HepG2 (cell line): ENCODE measurements around the gene CRISP3. TPM values are rescaled to one million over a fixed set of nuclear protein-coding genes. Genes with fewer than 3 reads are reported as not detected.

Experiments used
- ATAC-seq: fragments of 200-7000 bp; cut with Tn5 transposase; 3 replicates; pipeline ENCODE4 v1.9.1; 2020; ENCODE audit warnings: mild to moderate bottlenecking, moderate library complexity
- Bru-seq: library from RNA; stranded (reverse); fragments of 400-500 nt; gene quantifications from one replicate; lab custom pipeline; 2021; lab: Mats Ljungman, UMichigan
- BruChase-seq, 2 experiments: library from RNA; stranded (reverse); fragments of 400-500 nt; gene quantifications; one replicate each; lab custom pipeline; 2021; lab: Mats Ljungman, UMichigan
- BruUV-seq: library from RNA; stranded (reverse); fragments of 400-500 nt; replicated peaks from 2 replicates; lab custom pipeline; 2021; lab: Mats Ljungman, UMichigan
- CTCF ChIA-PET: fragments of 300-600 bp; formaldehyde crosslinking; extraction: SDS; loops from one replicate; lab custom pipeline; 2021; ENCODE audit warnings: low total read pairs, inconsistent platforms, low intra/inter-chr PET ratio; lab: Yijun Ruan, JAX
- POLR2A ChIA-PET: fragments of 350-600 bp; sonication (Branson Sonifier 250); formaldehyde crosslinking; loops from one replicate; lab custom pipeline; 2020; ENCODE audit warnings: antibody characterized with exemption, inconsistent platforms; lab: Yijun Ruan, JAX
- DNase-seq: peaks from one replicate; pipeline ENCODE4 v3.0.0-alpha.2; 2015; ENCODE audit warnings: low spot score
- FAIRE-seq: peaks from 3 replicates; lab custom pipeline; 2011; peaks lifted over from hg19 to GRCh38; lab: Jason Lieb, UNC
- H2AFZ ChIP-seq: one replicate; pipeline ENCODE4 v1.6.1; 2011; ENCODE audit warnings: low read length, inconsistent platforms
- H3K27ac ChIP-seq: fragments of 300-600 bp; 3 replicates; pipeline ENCODE4 v1.8.0; 2011; ENCODE audit warnings: mixed run types, mild to moderate bottlenecking, mixed read lengths, low read length, inconsistent platforms; ENCODE audit not compliant: insufficient read depth; ENCODE audit errors: extremely low read length
- H3K27me3 ChIP-seq, 2 experiments: fragments of 200-600 bp in 1 of 2; 2 replicates in 1 of 2; 3 replicates in 1 of 2; pipeline versions ENCODE4 v1.6.0 to v1.8.0; 2011; ENCODE audit warnings: low read length in 2 of 2, mild to moderate bottlenecking in 2 of 2, moderate library complexity in 2 of 2, inconsistent platforms in 1 of 2; ENCODE audit not compliant: insufficient read depth in 2 of 2, control insufficient read depth in 1 of 2
- H3K36me3 ChIP-seq, 2 experiments: fragments of 200-600 bp in 1 of 2; replicated peaks in 1 of 2; 2 replicates in 1 of 2; 3 replicates in 1 of 2; pipeline versions ENCODE4 v1.5.1 to v1.8.0; 2011; ENCODE audit warnings: low read length in 2 of 2, inconsistent platforms in 1 of 2; ENCODE audit not compliant: insufficient read depth in 2 of 2, control insufficient read depth in 1 of 2
- H3K4me1 ChIP-seq: 2 replicates; pipeline ENCODE4 v1.5.1; 2012; ENCODE audit warnings: low read length, inconsistent platforms; ENCODE audit not compliant: insufficient read depth
- H3K4me2 ChIP-seq: 2 replicates; pipeline ENCODE4 v1.6.0; 2011; ENCODE audit warnings: low read depth, low read length, inconsistent platforms
- H3K4me3 ChIP-seq, 3 experiments: fragments of 200-600 bp in 1 of 3; sonication (generic), shearing (Covaris generic) in 1 of 3; replicated peaks in 1 of 3; 2 replicates each; pipeline ENCODE4 v1.5.1; 2011 to 2016; ENCODE audit warnings: low read length in 3 of 3, inconsistent platforms in 2 of 3, low read depth in 2 of 3, mild to moderate bottlenecking in 2 of 3, control low read depth in 1 of 3, mixed read lengths in 1 of 3; ENCODE audit not compliant: insufficient read depth in 1 of 3
- H3K79me2 ChIP-seq: one replicate; pipeline ENCODE4 v1.6.1; 2011; ENCODE audit warnings: low read length, inconsistent platforms; ENCODE audit not compliant: insufficient read depth
- H3K9ac ChIP-seq: 2 replicates; pipeline ENCODE4 v1.6.0; 2011; ENCODE audit warnings: mild to moderate bottlenecking, low read depth, low read length, inconsistent platforms; ENCODE audit not compliant: insufficient read depth
- H3K9me3 ChIP-seq: 2 replicates; pipeline ENCODE4 v1.5.1; 2012; ENCODE audit warnings: mild to moderate bottlenecking, low read length
- H4K20me1 ChIP-seq: 2 replicates; pipeline ENCODE4 v1.6.0; 2011; ENCODE audit warnings: inconsistent platforms, mild to moderate bottlenecking, low read length, moderate library complexity; ENCODE audit not compliant: insufficient read depth
- ATF1 ChIP-seq: IDR thresholded peaks from 2 replicates; pipeline ENCODE4 v1.6.1; 2016; ENCODE audit warnings: mild to moderate bottlenecking, control low read depth
- CC2D1A ChIP-seq: sonication (generic); formaldehyde crosslinking; IDR thresholded peaks from 2 replicates; pipeline ENCODE4 v1.8.1; 2023; ENCODE audit warnings: mild to moderate bottlenecking, missing genetic modification reagents
- JUNB ChIP-seq: sonication (generic); formaldehyde crosslinking; IDR thresholded peaks from 2 replicates; pipeline ENCODE4 v1.8.0; 2022; ENCODE audit warnings: missing genetic modification reagents, mild to moderate bottlenecking, borderline replicate concordance
- NBN ChIP-seq: fragments of 450-650 bp; conservative IDR thresholded peaks from 2 replicates; pipeline ENCODE4 v1.6.1; 2017
- SNAPC2 ChIP-seq: sonication (generic); formaldehyde crosslinking; IDR thresholded peaks from 2 replicates; pipeline ENCODE4 v1.8.1; 2022; ENCODE audit warnings: mild to moderate bottlenecking, missing genetic modification reagents
- ZBTB21 ChIP-seq: sonication (generic); formaldehyde crosslinking; IDR thresholded peaks from 2 replicates; pipeline ENCODE4 v1.4.0; 2020; ENCODE audit warnings: missing genetic modification reagents
- ZNF749 ChIP-seq: sonication (generic); formaldehyde crosslinking; IDR thresholded peaks from 2 replicates; pipeline ENCODE4 v1.8.0; 2022; ENCODE audit warnings: mild to moderate bottlenecking, missing genetic modification reagents, moderate library complexity, borderline replicate concordance
- WGBS: methylation state at CpG from one replicate; pipeline ENCODE4 v1.1.6; 2017; ENCODE audit warnings: low lambda C conversion rate; 5-methylcytosine and 5-hydroxymethylcytosine counted together
- in situ Hi-C: cut with HindIII; loops from 2 replicates; pipeline ENCODE4 v1.10.0; 2017; ENCODE audit warnings: low pct_unique_long_range_greater_than_20kb; ENCODE audit not compliant: extremely low pct_ligation_motif_present
- intact Hi-C: fragments of 100-400 bp; cut with micrococcal nuclease; formaldehyde crosslinking; loops from one replicate; pipeline ENCODE4 v1.10.0; 2022; ENCODE audit not compliant: unreplicated experiment
- long read RNA-seq, 2 experiments: library from RNA in 1 of 2; library from polyadenylated mRNA in 1 of 2; stranded (forward) in 1 of 2; unstranded in 1 of 2; transcript quantifications; one replicate each; pipeline ENCODE4 v2.0.0, GENCODE V29; 2019 to 2022
- polyA minus RNA-seq, 3 experiments: library from RNA; depleted of rRNA, polyadenylated mRNA; stranded (reverse); fragments of >200 nt; gene quantifications; 2 replicates each; pipeline ENCODE4 v1.2.3, GENCODE V29; 2011; ENCODE audit warnings: low replicate concordance in 1 of 3
- polyA plus RNA-seq, 8 experiments: library from polyadenylated mRNA; depleted of rRNA in 3 of 8; stranded (reverse) in 7 of 8; unstranded in 1 of 8; fragments of >200 nt; fragmentation: Illumina TruSeq in 4 of 8; extraction: Trizol in 4 of 8; gene quantifications; 2 replicates each; pipeline versions ENCODE4 v1.2.1 to v1.2.3, GENCODE V29; 2011 to 2016; ENCODE audit warnings: low read depth in 4 of 8, missing spikeins in 1 of 8, mixed read lengths in 1 of 8; ENCODE audit not compliant: insufficient read depth in 1 of 8
- total RNA-seq, 5 experiments: library from RNA; depleted of rRNA; stranded (reverse); fragments of >200 nt; fragmentation: Illumina TruSeq; extraction: Trizol; gene quantifications; 2 replicates each; pipeline ENCODE4 v1.2.3, GENCODE V29; 2016; ENCODE audit warnings: low read depth in 1 of 5
- TF ChIP-seq, protein P1 (sequence below): IDR thresholded peaks from 2 replicates; pipeline ENCODE4 v1.6.1; 2018; ENCODE audit warnings: missing genetic modification reagents
- TF ChIP-seq, protein P2 (sequence below), 2 experiments: fragments of 450-650 bp in 1 of 2; sonication (generic) in 1 of 2; formaldehyde crosslinking; IDR thresholded peaks; 2 replicates each; pipeline versions ENCODE4 v1.5.0 to v1.8.0; 2020 to 2022; ENCODE audit warnings: mild to moderate bottlenecking in 1 of 2, missing genetic modification reagents in 1 of 2
- TF ChIP-seq, protein P3 (sequence below): sonication (generic); formaldehyde crosslinking; IDR thresholded peaks from 2 replicates; pipeline ENCODE4 v1.8.0; 2022; ENCODE audit warnings: missing genetic modification reagents, mild to moderate bottlenecking, borderline replicate concordance
- TF ChIP-seq, protein P4 (sequence below): fragments of 450-650 bp; IDR thresholded peaks from 2 replicates; pipeline ENCODE4 v1.6.1; 2017; ENCODE audit warnings: mild to moderate bottlenecking

CRISP3 gene, protein sequence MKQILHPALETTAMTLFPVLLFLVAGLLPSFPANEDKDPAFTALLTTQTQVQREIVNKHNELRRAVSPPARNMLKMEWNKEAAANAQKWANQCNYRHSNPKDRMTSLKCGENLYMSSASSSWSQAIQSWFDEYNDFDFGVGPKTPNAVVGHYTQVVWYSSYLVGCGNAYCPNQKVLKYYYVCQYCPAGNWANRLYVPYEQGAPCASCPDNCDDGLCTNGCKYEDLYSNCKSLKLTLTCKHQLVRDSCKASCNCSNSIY
- total RNA-seq (2016; rRNA removed; fragmentation: Illumina TruSeq; extraction: Trizol) (not detected in 2 replicates), polyA plus RNA-seq (2011; rRNA removed) (not detected in 2 replicates), polyA minus RNA-seq (2011; rRNA and poly(A)+ RNA removed; ENCODE audit: low replicate concordance) (0.26 TPM in 1 of 2 replicates, not detected in the other), Bru-seq, nascent RNA (not detected), BruChase-seq, experiment 1, labeled RNA remaining after a 6-hour chase (not detected), BruChase-seq, experiment 2, labeled RNA remaining after a 2-hour chase (not detected)
- total RNA-seq (2016; cell fraction: cytosol; rRNA removed; fragmentation: Illumina TruSeq; extraction: Trizol; ENCODE audit: low read depth): not detected in 2 replicates
- total RNA-seq (2016; cell fraction: insoluble cytoplasmic fraction; rRNA removed; fragmentation: Illumina TruSeq; extraction: Trizol): not detected in 2 replicates
- not detected in 2 replicates for total RNA-seq (2016; cell fraction: membrane; rRNA removed; fragmentation: Illumina TruSeq; extraction: Trizol)
- not detected in 2 replicates for total RNA-seq (2016; cell fraction: nucleus; rRNA removed; fragmentation: Illumina TruSeq; extraction: Trizol)
- polyA plus RNA-seq (2011; cell fraction: cytosol; rRNA removed): not detected in 2 replicates
- polyA plus RNA-seq (2011; cell fraction: nucleus; rRNA removed): not detected in 2 replicates
- not detected in 2 replicates for polyA plus RNA-seq (2012)
- polyA plus RNA-seq (2016; cell fraction: cytosol; fragmentation: Illumina TruSeq; extraction: Trizol; ENCODE audit: low read depth): not detected in 2 replicates
- polyA plus RNA-seq (2016; cell fraction: insoluble cytoplasmic fraction; fragmentation: Illumina TruSeq; extraction: Trizol; ENCODE audit: low read depth): not detected in 2 replicates
- polyA plus RNA-seq (2016; cell fraction: membrane; fragmentation: Illumina TruSeq; extraction: Trizol; ENCODE audit: low read depth): not detected in 2 replicates
- polyA plus RNA-seq (2016; cell fraction: nucleus; fragmentation: Illumina TruSeq; extraction: Trizol; ENCODE audit: insufficient read depth, low read depth): not detected in 2 replicates
- polyA minus RNA-seq (2011; cell fraction: cytosol; rRNA and poly(A)+ RNA removed): not detected in 2 replicates
- not detected in 2 replicates for polyA minus RNA-seq (2011; cell fraction: nucleus; rRNA and poly(A)+ RNA removed)
- long read RNA-seq, experiment 1: 0 reads
- long read RNA-seq, experiment 2: 0 reads

DNA sequence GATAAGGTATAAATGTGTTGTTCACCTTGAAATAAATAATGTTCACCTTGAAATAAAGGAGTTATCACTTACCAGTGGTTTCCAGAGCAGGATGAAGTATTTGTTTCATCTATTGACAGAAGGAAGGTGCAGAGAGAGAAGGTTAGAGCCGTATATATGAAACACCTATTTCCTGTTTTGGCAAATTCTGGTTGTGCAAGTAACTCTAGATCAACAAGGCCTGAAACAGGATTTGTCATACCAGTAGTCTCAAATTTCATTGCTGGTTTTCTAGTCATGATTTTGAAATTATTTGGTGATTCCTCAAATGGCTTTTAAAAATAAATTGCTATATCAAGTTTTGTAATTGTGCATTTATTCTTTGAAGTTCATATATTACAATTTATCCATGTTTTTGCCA is at the start of gene CRISP3:
TSS of gene CRISP3 (minus strand) at position 130 of the 400 bp plus-strand sequence. CDS start at position 109, 21 bp downstream.
- Histone ChIP-seq H3K27ac (no peak within 1 kb of the TSS), H3K9me3 (no peaks in the 10 kb centered on the region), H4K20me1 (no peaks in the 10 kb centered on the region), H3K36me3 (no peaks in the 10 kb centered on the region), H2AFZ (no peak within 1 kb of the TSS), H3K4me2 (no peak within 1 kb of the TSS), H3K9ac (no peak within 1 kb of the TSS), H3K4me1 (no peaks in the 10 kb centered on the region), H3K79me2 (no peaks in the 10 kb centered on the region), H3K27me3 (no peaks in the 10 kb centered on the region), H3K4me3 (no peak within 1 kb of the TSS)
- CTCF ChIA-PET: no interaction called here
- POLR2A ChIA-PET: no interaction called here
- DNase-seq (peak; percentile 9), ATAC-seq (no peak), FAIRE-seq (peak; percentile 18)
- intact Hi-C loops (no loop called here), in situ Hi-C loops (no loop called here)
- WGBS: 0% methylated on average over 1 of the region's 1 CpG
- TF ChIP-seq JUNB (CRISPR knock-in tag): no peak
- TF ChIP-seq CC2D1A (CRISPR knock-in tag): no peak
- TF ChIP-seq ZNF749: no peak
- TF ChIP-seq, protein P1, sequence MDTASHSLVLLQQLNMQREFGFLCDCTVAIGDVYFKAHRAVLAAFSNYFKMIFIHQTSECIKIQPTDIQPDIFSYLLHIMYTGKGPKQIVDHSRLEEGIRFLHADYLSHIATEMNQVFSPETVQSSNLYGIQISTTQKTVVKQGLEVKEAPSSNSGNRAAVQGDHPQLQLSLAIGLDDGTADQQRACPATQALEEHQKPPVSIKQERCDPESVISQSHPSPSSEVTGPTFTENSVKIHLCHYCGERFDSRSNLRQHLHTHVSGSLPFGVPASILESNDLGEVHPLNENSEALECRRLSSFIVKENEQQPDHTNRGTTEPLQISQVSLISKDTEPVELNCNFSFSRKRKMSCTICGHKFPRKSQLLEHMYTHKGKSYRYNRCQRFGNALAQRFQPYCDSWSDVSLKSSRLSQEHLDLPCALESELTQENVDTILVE (CRISPR knock-in tag): no peak
- no peak for TF ChIP-seq ATF1 (CRISPR knock-in tag)
- TF ChIP-seq NBN: no peak
- TF ChIP-seq, protein P2, sequence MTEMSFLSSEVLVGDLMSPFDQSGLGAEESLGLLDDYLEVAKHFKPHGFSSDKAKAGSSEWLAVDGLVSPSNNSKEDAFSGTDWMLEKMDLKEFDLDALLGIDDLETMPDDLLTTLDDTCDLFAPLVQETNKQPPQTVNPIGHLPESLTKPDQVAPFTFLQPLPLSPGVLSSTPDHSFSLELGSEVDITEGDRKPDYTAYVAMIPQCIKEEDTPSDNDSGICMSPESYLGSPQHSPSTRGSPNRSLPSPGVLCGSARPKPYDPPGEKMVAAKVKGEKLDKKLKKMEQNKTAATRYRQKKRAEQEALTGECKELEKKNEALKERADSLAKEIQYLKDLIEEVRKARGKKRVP (CRISPR knock-in tag; IDR thresholded peaks at IDR 0.05): no peak
- TF ChIP-seq, protein P3, sequence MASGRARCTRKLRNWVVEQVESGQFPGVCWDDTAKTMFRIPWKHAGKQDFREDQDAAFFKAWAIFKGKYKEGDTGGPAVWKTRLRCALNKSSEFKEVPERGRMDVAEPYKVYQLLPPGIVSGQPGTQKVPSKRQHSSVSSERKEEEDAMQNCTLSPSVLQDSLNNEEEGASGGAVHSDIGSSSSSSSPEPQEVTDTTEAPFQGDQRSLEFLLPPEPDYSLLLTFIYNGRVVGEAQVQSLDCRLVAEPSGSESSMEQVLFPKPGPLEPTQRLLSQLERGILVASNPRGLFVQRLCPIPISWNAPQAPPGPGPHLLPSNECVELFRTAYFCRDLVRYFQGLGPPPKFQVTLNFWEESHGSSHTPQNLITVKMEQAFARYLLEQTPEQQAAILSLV: no peak
- TF ChIP-seq SNAPC2 (CRISPR knock-in tag): no peak
- TF ChIP-seq, protein P4, sequence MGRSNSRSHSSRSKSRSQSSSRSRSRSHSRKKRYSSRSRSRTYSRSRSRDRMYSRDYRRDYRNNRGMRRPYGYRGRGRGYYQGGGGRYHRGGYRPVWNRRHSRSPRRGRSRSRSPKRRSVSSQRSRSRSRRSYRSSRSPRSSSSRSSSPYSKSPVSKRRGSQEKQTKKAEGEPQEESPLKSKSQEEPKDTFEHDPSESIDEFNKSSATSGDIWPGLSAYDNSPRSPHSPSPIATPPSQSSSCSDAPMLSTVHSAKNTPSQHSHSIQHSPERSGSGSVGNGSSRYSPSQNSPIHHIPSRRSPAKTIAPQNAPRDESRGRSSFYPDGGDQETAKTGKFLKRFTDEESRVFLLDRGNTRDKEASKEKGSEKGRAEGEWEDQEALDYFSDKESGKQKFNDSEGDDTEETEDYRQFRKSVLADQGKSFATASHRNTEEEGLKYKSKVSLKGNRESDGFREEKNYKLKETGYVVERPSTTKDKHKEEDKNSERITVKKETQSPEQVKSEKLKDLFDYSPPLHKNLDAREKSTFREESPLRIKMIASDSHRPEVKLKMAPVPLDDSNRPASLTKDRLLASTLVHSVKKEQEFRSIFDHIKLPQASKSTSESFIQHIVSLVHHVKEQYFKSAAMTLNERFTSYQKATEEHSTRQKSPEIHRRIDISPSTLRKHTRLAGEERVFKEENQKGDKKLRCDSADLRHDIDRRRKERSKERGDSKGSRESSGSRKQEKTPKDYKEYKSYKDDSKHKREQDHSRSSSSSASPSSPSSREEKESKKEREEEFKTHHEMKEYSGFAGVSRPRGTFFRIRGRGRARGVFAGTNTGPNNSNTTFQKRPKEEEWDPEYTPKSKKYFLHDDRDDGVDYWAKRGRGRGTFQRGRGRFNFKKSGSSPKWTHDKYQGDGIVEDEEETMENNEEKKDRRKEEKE: no peak
- no peak for TF ChIP-seq ZBTB21 (CRISPR knock-in tag)
- no TSS peak for BruUV-seq
